Subcutaneous adipose tissue (tissue), 4 donors: Measurements from ENCODE around the gene PDCL2. TPM values are rescaled to one million over a fixed set of nuclear protein-coding genes. Genes with fewer than 3 reads are reported as not detected.

Experiments used
- total RNA-seq, 4 donors: library from RNA; depleted of rRNA; stranded (reverse); fragments of >200 nt; gene quantifications; one replicate each; pipeline ENCODE4 v1.1.0, GENCODE V29; 2016
- TF ChIP-seq, protein P1 (sequence below): fragments of 450-650 bp; IDR thresholded peaks from one replicate; pipeline ENCODE4 v1.5.1; 2016; ENCODE audit warnings: low read depth, mild to moderate bottlenecking, control low read depth, antibody characterized with exemption, moderate library complexity

Gene PDCL2
- total RNA-seq, 4 donors from 2014 or later, result not detected

GRCh38 chr4:55545641-55546505, 46.2 kb downstream of the PDCL2 start:
- TF ChIP-seq, protein P1, sequence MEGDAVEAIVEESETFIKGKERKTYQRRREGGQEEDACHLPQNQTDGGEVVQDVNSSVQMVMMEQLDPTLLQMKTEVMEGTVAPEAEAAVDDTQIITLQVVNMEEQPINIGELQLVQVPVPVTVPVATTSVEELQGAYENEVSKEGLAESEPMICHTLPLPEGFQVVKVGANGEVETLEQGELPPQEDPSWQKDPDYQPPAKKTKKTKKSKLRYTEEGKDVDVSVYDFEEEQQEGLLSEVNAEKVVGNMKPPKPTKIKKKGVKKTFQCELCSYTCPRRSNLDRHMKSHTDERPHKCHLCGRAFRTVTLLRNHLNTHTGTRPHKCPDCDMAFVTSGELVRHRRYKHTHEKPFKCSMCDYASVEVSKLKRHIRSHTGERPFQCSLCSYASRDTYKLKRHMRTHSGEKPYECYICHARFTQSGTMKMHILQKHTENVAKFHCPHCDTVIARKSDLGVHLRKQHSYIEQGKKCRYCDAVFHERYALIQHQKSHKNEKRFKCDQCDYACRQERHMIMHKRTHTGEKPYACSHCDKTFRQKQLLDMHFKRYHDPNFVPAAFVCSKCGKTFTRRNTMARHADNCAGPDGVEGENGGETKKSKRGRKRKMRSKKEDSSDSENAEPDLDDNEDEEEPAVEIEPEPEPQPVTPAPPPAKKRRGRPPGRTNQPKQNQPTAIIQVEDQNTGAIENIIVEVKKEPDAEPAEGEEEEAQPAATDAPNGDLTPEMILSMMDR, result no peak

DNA sequence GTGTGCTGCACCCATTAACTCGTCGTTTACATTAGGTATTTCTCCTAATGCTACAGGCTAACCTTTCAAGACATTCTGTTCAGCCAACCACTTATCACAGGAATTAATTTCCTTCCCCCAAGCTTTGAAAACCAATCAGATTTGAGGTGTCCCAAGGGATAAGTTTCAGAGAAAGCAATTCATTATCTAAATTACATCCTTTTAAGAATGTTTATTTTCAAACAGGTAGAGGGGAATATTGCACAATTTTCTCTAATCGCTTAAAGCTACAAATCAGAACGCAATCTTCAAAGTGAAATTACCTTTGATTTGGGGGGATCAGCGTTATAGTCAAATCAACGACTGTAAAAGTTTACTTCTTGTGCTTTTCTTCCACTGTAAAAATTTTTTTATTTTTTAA, 46.9 kb downstream of the PDCL2 start:
- TF ChIP-seq, protein P1, result no peak

GRCh38 chr4:55543858-55544257, 48.2 kb downstream of the PDCL2 start:
- TF ChIP-seq, protein P1, result no peak

GRCh38 chr4:55540271-55540670, 51.8 kb downstream of the PDCL2 start:
- TF ChIP-seq, protein P1, result no peak

DNA sequence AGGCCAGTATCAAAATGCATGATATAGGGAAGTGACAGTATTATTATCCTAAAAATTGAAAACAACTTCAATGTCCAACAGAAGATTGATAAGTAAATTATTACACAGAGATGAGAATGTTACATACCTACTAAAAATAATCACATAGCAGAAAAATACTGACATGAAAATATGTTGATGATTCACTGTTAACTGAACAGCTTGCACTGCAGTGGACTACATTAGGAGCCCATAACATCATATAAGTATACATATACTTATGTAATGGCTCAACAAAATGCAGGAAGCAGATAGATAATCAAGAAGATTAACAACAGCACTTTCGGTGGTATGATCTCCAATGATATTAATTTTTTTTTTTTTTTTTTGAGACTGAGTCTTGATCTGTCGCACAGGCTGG, 52.4 kb downstream of the PDCL2 start:
- TF ChIP-seq, protein P1, result no peak

DNA sequence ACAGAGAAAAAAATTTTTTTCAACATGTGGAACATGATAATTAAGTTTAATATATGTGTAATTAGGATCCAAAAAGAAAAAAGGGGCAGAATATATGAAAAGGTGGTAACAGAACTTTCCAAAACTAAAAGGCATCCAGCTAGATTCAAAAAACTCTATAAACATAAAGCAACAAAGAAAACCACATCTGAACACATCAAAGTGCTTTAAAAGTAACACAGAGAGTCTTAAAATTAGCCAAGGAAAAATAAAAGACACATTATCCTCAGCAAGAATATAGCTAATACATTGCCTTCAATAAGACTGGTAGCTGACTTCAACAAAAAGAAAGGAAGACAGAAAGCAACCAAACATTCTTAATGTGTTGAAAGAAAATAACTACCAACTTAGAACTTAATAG, 53.5 kb downstream of the PDCL2 start:
- TF ChIP-seq, protein P1, result no peak

DNA sequence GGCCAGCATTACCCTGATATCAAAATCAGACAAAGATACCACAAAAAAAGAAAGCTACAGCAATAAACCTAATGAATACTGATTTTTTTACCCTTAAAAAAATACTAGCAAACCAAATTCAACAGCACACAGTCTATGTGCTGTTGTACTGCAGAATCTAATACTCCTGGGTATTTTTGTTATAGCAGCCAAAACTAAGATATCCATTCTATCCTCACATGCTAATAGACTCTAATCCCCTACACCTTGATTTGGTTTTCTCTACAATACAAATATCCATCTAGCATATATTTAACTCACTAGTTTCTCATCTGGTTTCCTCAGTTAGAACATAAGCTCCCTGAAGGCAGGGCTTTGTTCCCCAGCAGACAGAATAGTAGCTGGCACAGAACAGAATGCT, 57.7 kb downstream of the PDCL2 start:
- TF ChIP-seq, protein P1, result no peak
